Chondrocyte (in vitro differentiated cells): ENCODE results near the gene ZNF784. TPM values are rescaled to one million over a fixed set of nuclear protein-coding genes. Genes with fewer than 3 reads are reported as not detected.
A peak's percentile ranks its signal among the peaks of the same experiment; 100 is the strongest.

Experiments used
- DNase-seq: peaks from one replicate; pipeline ENCODE4 v3.0.0; 2021; ENCODE audit warnings: mixed read lengths, low spot score
- H3K27ac Mint-ChIP-seq: one replicate; pipeline ENCODE4 v1.8.0; 2021; ENCODE audit warnings: mild to moderate bottlenecking, moderate library complexity, mixed read lengths; ENCODE audit not compliant: unreplicated experiment
- H3K27me3 Mint-ChIP-seq: 2 replicates; pipeline ENCODE4 v1.8.0; 2021; ENCODE audit warnings: low read depth, mixed read lengths
- H3K36me3 Mint-ChIP-seq: 2 replicates; pipeline ENCODE4 v1.8.0; 2021; ENCODE audit warnings: low read depth, mixed read lengths
- H3K4me1 Mint-ChIP-seq: 2 replicates; pipeline ENCODE4 v1.8.0; 2021; ENCODE audit warnings: low read depth, mild to moderate bottlenecking, mixed read lengths
- H3K4me3 Mint-ChIP-seq: one replicate; pipeline ENCODE4 v1.8.0; 2021; ENCODE audit warnings: mild to moderate bottlenecking, moderate library complexity, mixed read lengths; ENCODE audit not compliant: unreplicated experiment
- H3K9me3 Mint-ChIP-seq: 2 replicates; pipeline ENCODE4 v1.8.0; 2021; ENCODE audit warnings: low read depth, mixed read lengths
- CTCF ChIP-seq: fragments of 200-600 bp; sonication (generic); IDR thresholded peaks from 2 replicates; pipeline ENCODE4 v1.5.0; 2021; ENCODE audit warnings: antibody characterized with exemption, mild to moderate bottlenecking, moderate library complexity
- total RNA-seq: library from RNA; stranded (reverse); gene quantifications from 3 replicates; pipeline ENCODE4 v1.2.1, GENCODE V29; 2021

ZNF784 gene
- total RNA-seq, 1 donor from 2014 or later = 6.4 TPM

- H3K27ac Mint-ChIP-seq = peak overlapping the region; percentile 66
- DNase-seq = no peak
- peak; percentile 77 for TF ChIP-seq CTCF
- H3K4me3 Mint-ChIP-seq = no peak overlapping the region
- H3K36me3 Mint-ChIP-seq = peaks cover 8% of the 10 kb centered on the region
- peaks cover 68% of the 10 kb centered on the region for H3K4me1 Mint-ChIP-seq
- H3K9me3 Mint-ChIP-seq = no peaks in the 10 kb centered on the region
- H3K27me3 Mint-ChIP-seq = no peaks in the 10 kb centered on the region
Measured at GRCh38 chr19:55638864-55639359, 14.5 kb upstream of the ZNF784 start.

- peak overlapping the region; percentile 71 for H3K27ac Mint-ChIP-seq
- H3K9me3 Mint-ChIP-seq = no peaks in the 10 kb centered on the region
- H3K4me1 Mint-ChIP-seq = peaks cover 60% of the 10 kb centered on the region
- DNase-seq = no peak
- no peak for TF ChIP-seq CTCF
- H3K27me3 Mint-ChIP-seq = no peaks in the 10 kb centered on the region
- peak overlapping the region; percentile 23 for H3K4me3 Mint-ChIP-seq
- peaks cover 8% of the 10 kb centered on the region for H3K36me3 Mint-ChIP-seq
Measured at GRCh38 chr19:55637534-55637933, 13.2 kb upstream of the ZNF784 start.

- H3K9me3 Mint-ChIP-seq = no peaks in the 10 kb centered on the region
- peak overlapping the region; percentile 95 for H3K4me3 Mint-ChIP-seq
- no peak for DNase-seq
- H3K4me1 Mint-ChIP-seq = peaks cover 60% of the 10 kb centered on the region
- no peak for TF ChIP-seq CTCF
- H3K27me3 Mint-ChIP-seq = no peaks in the 10 kb centered on the region
- H3K27ac Mint-ChIP-seq = peak overlapping the region; percentile 100
- peaks cover 8% of the 10 kb centered on the region for H3K36me3 Mint-ChIP-seq
Measured at GRCh38 chr19:55636723-55637122, 12.4 kb upstream of the ZNF784 start.

GRCh38 chr19:55635856-55636440, 11.6 kb upstream of the ZNF784 start:
- H3K4me1 Mint-ChIP-seq = peaks cover 60% of the 10 kb centered on the region
- no peak for TF ChIP-seq CTCF
- H3K4me3 Mint-ChIP-seq = peak overlapping the region; percentile 95
- peaks cover 8% of the 10 kb centered on the region for H3K36me3 Mint-ChIP-seq
- H3K9me3 Mint-ChIP-seq = no peaks in the 10 kb centered on the region
- H3K27ac Mint-ChIP-seq = peak overlapping the region; percentile 100
- H3K27me3 Mint-ChIP-seq = no peaks in the 10 kb centered on the region
- no peak for DNase-seq

GRCh38 chr19:55635334-55635717, 11.0 kb upstream of the ZNF784 start:
- TF ChIP-seq CTCF = no peak
- Mint-ChIP-seq H3K4me1 (peaks cover 57% of the 10 kb centered on the region), H3K36me3 (peaks cover 8% of the 10 kb centered on the region), H3K27me3 (no peaks in the 10 kb centered on the region), H3K27ac (peak overlapping the region; percentile 100), H3K9me3 (no peaks in the 10 kb centered on the region), H3K4me3 (peak overlapping the region; percentile 95)
- DNase-seq = no peak
